Esophagus muscularis mucosa (tissue), 4 donors: ENCODE results near the gene HTATSF1. TPM values are rescaled to one million over a fixed set of nuclear protein-coding genes. Genes with fewer than 3 reads are reported as not detected.

Source experiments
- small RNA-seq, 3 donors: library from RNA; depleted of rRNA; stranded (forward); fragments of <200 nt; gene quantifications; one replicate each; pipeline ENCODE3, GENCODE V24; 2016
- total RNA-seq, 4 donors: library from RNA; depleted of rRNA; stranded (reverse); fragments of >200 nt; gene quantifications; one replicate each; pipeline versions ENCODE4 v1.1.0 to v1.2.1, GENCODE V29; 2016

HTATSF1 gene
- total RNA-seq, 4 donors from 2014 or later, result 47.7 to 59.8 (median 55.4) TPM

Small RNA genes within 50 kb of the gene (small RNA-seq; reads per million reads assigned to genes)
- gene MIR934, result 0 reads per million in 3 donors

Other genes starting within 250 kb of the HTATSF1 start
- gene MAP7D3, start 246.2 kb upstream of the HTATSF1 start, total RNA-seq, result 10 to 100 TPM; 14.5 to 21.2 (median 17.1) TPM
- gene ADGRG4, start 196.6 kb upstream of the HTATSF1 start, total RNA-seq, result under 1 TPM in 3 of 4 donors, not detected in 1; under 0.01 to 0.17 (median 0.06) TPM
- gene BRS3, start 9.6 kb upstream of the HTATSF1 start, total RNA-seq, result not detected
- gene VGLL1, start 34.6 kb downstream of the HTATSF1 start, total RNA-seq, result not detected
- under 1 TPM in 2 of 4 donors, not detected in 2; 0.32 to 0.33 TPM for gene CD40LG, start 150.6 kb downstream of the HTATSF1 start, total RNA-seq